HL-60 (cell line): ENCODE results near the gene CACNA1G.

Source experiments
- DNase-seq, 2 experiments: peaks; one replicate each; pipeline ENCODE4 v3.0.0-alpha.2; 2010 to 2020; ENCODE audit warnings: low read depth in 1 of 2, low spot score in 1 of 2
- H3K27ac ChIP-seq: fragments of 250-450 bp; sonication (Bioruptor Pico); replicated peaks from 2 replicates; pipeline ENCODE4 v1.5.1; 2020; ENCODE audit warnings: mild to moderate bottlenecking, moderate library complexity
- H3K27me3 ChIP-seq: fragments of 250-450 bp; sonication (Bioruptor Pico); 2 replicates; pipeline ENCODE4 v1.5.1; 2021; ENCODE audit warnings: mild to moderate bottlenecking, moderate library complexity; ENCODE audit not compliant: insufficient read depth, poor library complexity, severe bottlenecking
- H3K4me3 ChIP-seq: replicated peaks from 2 replicates; pipeline ENCODE4 v1.5.1; 2011; ENCODE audit warnings: mild to moderate bottlenecking, control low read depth, low read length; ENCODE audit not compliant: insufficient read depth
- CTCF ChIP-seq: IDR thresholded peaks from one replicate; pipeline ENCODE4 v1.5.1; 2011; ENCODE audit warnings: low read length, control low read depth, inconsistent platforms; ENCODE audit not compliant: insufficient read depth
- GABPA ChIP-seq: IDR thresholded peaks from 2 replicates; pipeline ENCODE4 v1.6.1; 2012; ENCODE audit warnings: low read depth
- POLR2AphosphoS5 ChIP-seq: IDR thresholded peaks from 2 replicates; pipeline ENCODE4 v1.6.1; 2012; ENCODE audit warnings: low read depth
- REST ChIP-seq: IDR thresholded peaks from 2 replicates; pipeline ENCODE4 v1.6.1; 2012; ENCODE audit warnings: low read depth; ENCODE audit not compliant: insufficient replicate concordance
- SPI1 ChIP-seq: IDR thresholded peaks from 2 replicates; pipeline ENCODE4 v1.6.1; 2012; ENCODE audit warnings: low read depth, mild to moderate bottlenecking, borderline replicate concordance

Gene CACNA1G

GRCh38 chr17:50627782-50628601 is 67.5 kb downstream of the CACNA1G start:
- H3K4me3 ChIP-seq: no peak overlapping the region
- TF ChIP-seq REST (no peak), POLR2AphosphoS5 (no peak), SPI1 (no peak)
- no peak overlapping the region for H3K27ac ChIP-seq
- DNase-seq: no peak
- H3K27me3 ChIP-seq: peaks cover 30% of the 10 kb centered on the region

- no peak for DNase-seq
- Histone ChIP-seq H3K27ac (no peak overlapping the region), H3K4me3 (no peak overlapping the region), H3K27me3 (peaks cover 46% of the 10 kb centered on the region)
- TF ChIP-seq GABPA: no peak
- TF ChIP-seq SPI1: no peak
- TF ChIP-seq CTCF: no peak
- TF ChIP-seq POLR2AphosphoS5: no peak
- TF ChIP-seq REST: no peak
These were observed 69.4 kb downstream of the CACNA1G start for GRCh38 chr17:50629902-50630301.

- H3K4me3 ChIP-seq: no peak overlapping the region
- H3K27ac ChIP-seq: no peak overlapping the region
- TF ChIP-seq SPI1 (no peak), REST (no peak), GABPA (no peak), CTCF (peak; percentile 61)
- no peak for DNase-seq
- peaks cover 54% of the 10 kb centered on the region for H3K27me3 ChIP-seq
These were observed 70.1 kb downstream of the CACNA1G start for GRCh38 chr17:50630524-50631194.
